ENCODE results near the gene FAXDC2. TPM values are rescaled to one million over a fixed set of nuclear protein-coding genes. Genes with fewer than 3 reads are reported as not detected.

The FAXDC2 gene, protein sequence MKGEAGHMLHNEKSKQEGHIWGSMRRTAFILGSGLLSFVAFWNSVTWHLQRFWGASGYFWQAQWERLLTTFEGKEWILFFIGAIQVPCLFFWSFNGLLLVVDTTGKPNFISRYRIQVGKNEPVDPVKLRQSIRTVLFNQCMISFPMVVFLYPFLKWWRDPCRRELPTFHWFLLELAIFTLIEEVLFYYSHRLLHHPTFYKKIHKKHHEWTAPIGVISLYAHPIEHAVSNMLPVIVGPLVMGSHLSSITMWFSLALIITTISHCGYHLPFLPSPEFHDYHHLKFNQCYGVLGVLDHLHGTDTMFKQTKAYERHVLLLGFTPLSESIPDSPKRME
- 11.4 and 11.9 TPM in 2 replicates for total RNA-seq

- peak; percentile 81 for DNase-seq
Observed at GRCh38 chr5:154850255-154851062, at the start of gene FAXDC2. FAXDC2 (minus strand) TSS chr5:154850603; CDS start chr5:154838178, 12,425 bp downstream.

- no peak for DNase-seq
Observed at GRCh38 chr5:154900066-154900465, 49.7 kb upstream of the FAXDC2 start.

- DNase-seq = no peak
Observed at GRCh38 chr5:154899151-154899816, 48.9 kb upstream of the FAXDC2 start.

GRCh38 chr5:154898210-154898609 lies 47.8 kb upstream of the FAXDC2 start:
- DNase-seq = no peak

GRCh38 chr5:154896562-154897165 lies 46.3 kb upstream of the FAXDC2 start:
- no peak for DNase-seq

GRCh38 chr5:154895606-154896561 lies 45.5 kb upstream of the FAXDC2 start:
- no peak for DNase-seq

DNA sequence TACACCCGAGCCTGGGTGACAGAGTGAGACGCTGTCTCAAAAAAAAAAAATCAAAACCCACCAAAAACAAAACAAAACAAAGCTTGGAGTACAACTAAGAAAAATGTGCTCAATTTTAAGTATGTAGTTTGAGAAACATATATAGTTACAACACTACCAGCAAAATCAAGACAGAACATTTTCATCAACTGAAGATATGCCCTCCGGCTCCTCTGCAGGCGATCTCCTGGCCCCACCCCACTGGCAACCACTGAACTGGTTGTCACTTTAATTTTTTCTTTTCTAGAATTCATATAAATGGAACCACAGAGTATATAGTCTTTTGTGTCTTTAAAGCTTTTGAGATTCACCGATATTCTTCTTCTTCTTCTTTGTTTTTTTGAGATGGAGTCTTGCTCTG lies 43.0 kb upstream of the FAXDC2 start:
- DNase-seq = no peak

- DNase-seq = peak; percentile 53
Observed at GRCh38 chr5:154892369-154892771, 42.0 kb upstream of the FAXDC2 start.

DNA sequence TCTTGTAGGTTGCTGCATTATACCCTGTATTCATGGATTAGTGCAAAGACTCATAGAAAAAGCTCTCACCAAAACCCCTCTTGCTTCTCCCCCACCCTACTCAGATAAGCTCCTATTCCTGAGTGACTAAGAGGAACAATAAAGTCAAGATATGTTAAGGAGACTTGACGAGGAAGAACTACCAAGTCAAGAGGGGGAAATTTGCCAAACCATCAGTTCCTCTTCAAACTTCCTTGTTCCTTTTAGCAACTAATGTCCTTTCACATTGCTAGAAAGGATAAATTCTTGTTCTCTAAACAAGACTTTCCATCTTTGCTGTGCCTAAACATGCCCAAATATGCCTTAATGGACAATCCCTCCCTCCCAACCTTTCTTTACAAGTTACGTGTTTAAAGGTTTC lies 35.0 kb upstream of the FAXDC2 start:
- no peak for DNase-seq

GRCh38 chr5:154884424-154884823 lies 34.0 kb upstream of the FAXDC2 start:
- DNase-seq = no peak

DNA sequence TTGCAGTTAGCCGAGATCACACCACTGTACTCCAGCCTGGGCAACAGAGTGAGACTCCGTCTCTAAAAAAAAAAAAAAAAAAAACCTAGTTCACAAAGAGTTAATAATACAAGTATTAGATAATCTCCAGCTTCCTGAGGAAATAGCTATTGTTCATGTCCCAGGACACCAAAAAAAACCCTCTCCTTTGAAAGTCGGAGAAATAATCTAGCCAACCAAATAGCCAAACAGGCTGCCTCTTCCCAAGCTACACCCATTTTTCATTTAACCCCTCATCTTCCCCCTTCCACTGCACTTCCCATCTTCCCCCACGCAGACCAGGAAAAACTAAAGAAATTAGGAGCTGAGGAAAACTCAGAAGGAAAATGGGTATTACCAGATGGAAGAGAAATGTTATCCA lies 31.6 kb upstream of the FAXDC2 start:
- peak; percentile 73 for DNase-seq

GRCh38 chr5:154878642-154879335 lies 28.4 kb upstream of the FAXDC2 start:
- DNase-seq = peak; percentile 9

- no peak for DNase-seq
Observed at GRCh38 chr5:154873791-154874331, 23.5 kb upstream of the FAXDC2 start.

DNA sequence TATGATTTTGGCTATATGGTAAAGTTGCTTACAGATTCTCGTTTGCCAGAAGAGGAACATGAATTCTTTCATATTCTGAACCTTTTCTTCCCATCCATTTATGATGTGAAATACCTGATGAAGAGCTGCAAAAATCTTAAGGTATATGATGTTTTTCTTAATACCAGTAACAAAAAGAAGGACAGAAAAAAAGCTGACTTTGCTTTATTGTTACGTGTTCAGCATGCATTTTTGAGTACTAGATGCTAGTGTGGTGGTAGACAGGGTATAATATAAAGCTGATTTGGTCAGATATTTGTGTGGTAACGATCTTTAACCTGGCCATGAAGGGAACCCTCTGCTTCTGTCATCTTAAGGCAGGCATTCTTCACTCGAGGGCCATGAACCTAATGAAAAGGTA lies 21.3 kb upstream of the FAXDC2 start:
- DNase-seq = no peak

- DNase-seq = peak; percentile 13
Observed at GRCh38 chr5:154868702-154869101, 18.3 kb upstream of the FAXDC2 start.

- no peak for DNase-seq
Observed at GRCh38 chr5:154866841-154867240, 16.4 kb upstream of the FAXDC2 start.

GRCh38 chr5:154865466-154866184 lies 15.2 kb upstream of the FAXDC2 start:
- DNase-seq = peak; percentile 14

DNA sequence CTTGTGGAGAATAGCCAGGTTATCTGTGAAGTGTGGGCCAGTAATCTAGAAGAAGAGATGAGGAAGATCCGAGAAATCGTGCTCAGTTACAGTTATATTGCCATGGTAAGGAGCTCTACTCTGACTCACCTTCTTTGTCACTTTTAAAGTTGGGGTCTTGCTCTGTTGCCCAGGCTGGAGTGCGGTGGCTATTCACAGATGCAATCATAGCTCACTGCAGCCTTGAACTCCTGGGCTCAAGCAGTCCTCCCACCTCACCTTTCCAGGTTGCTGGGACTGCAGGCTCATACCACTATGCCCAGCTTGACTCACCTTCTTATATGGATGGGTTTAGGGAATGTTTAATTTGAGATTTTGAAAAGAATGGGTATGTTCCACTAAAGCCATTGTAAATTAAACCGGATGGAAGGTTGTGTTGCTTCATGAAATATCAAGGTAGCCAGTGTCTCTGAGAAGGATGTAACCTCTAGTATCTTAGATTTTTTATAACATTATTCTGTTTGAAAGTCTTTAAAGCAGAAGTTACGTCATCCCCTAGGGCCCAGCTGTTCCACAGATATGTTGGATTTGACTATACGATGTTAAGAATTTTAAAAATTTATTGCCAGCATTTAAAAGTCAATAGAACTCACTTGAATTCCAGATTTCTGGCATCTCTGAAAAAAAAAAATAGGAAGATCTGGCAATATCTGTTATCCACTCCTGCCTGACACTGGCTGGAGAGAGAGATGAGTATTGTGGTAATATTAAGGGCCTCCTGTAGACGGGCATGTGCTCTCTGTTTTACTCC lies 13.1 kb upstream of the FAXDC2 start:
- no peak for DNase-seq

DNA sequence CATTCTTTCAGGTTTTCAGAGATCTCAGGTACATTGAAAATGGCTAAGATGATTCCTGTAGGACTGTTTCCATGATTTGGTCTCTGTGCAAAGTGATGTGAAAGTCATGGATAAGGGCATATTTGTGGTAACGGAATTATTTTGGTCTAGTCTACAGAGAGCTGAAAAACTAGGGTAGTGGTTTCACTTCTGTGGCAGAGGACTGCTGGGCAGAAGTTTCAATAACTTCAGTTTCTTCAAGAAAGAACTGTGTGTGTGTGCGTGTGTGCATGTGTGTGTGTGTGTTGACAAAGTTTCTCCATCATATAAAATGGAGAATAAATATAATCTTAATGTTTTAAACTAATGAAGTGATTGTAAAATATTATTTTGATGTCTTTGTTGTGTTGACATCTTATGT lies 12.4 kb upstream of the FAXDC2 start:
- DNase-seq = no peak

All from dermis blood vessel endothelial cell (primary cell).